IPS-11a (cell line): Measurements from ENCODE around the gene NDUFA9.

Experiments used
- H3K4me3 ChIP-seq: one replicate; pipeline ENCODE4 v1.5.1; 2013; ENCODE audit warnings: low read depth, low read length, control low read depth

The NDUFA9 gene

GRCh38 chr12:4685317-4685716 lies 36.4 kb downstream of the NDUFA9 start:
- H3K4me3 ChIP-seq = no peak overlapping the region

DNA sequence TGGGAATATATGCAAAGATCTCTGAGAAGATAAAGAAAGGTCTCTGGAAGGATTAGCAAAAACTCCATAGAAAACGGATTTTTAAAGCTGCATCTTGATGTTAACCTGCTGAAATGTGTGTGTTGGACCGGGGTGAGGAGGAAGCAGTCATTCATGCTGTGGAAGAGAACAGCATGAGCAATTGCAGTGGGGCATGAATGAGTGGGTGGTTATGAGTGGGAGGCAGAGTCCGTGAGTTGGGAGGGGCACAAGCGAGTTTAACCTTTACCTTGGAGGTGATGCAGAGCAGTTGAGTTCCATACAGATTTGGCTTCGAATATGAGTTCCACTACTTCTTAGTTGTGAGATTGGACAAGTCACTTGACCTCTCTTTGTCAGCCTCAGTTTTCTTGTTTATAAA lies 41.8 kb downstream of the NDUFA9 start:
- H3K4me3 ChIP-seq = no peak overlapping the region
